NT2/D1 (cell line): ENCODE measurements around the gene UBAC1.

ENCODE experiments used
- SUZ12 ChIP-seq: IDR thresholded peaks from 2 replicates; pipeline ENCODE4 v1.6.1; 2011; ENCODE audit not compliant: insufficient read length, insufficient read depth; ENCODE audit errors: extremely low read depth
- YY1 ChIP-seq: IDR thresholded peaks from 2 replicates; pipeline ENCODE4 v1.6.1; 2011; ENCODE audit not compliant: insufficient read length, insufficient read depth
- ZNF274 ChIP-seq: IDR thresholded peaks from 2 replicates; pipeline ENCODE4 v1.6.1; 2011; ENCODE audit warnings: mild to moderate bottlenecking, low read depth, low read length

DNA sequence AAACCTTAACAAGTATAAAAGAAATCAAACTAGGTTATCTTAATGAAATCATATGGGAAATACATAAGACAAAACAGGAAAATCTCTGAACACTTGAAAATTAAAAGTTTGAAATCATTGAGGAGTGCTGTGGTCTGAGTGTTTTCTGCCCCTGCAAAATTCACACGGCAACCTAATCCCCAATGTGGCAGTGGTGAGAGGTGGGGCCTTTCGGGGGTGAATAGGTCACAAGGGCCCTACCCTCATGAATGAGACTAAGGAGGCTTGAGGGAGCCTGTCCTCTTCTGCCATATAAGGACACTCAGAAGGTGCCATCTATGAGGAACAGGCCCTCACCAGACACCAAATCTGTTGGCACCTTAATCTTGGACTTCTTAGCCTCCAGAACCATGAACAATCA lies 64.5 kb downstream of the UBAC1 start:
- TF ChIP-seq ZNF274: no peak
- TF ChIP-seq YY1: no peak
- no peak for TF ChIP-seq SUZ12
